Endothelial cell of coronary artery (primary cell): Measurements from ENCODE around the gene GPA33. TPM values are rescaled to one million over a fixed set of nuclear protein-coding genes. Genes with fewer than 3 reads are reported as not detected.

ENCODE experiments used
- total RNA-seq: library from RNA; depleted of rRNA; stranded (reverse); fragments of >200 nt; gene quantifications from 2 replicates; pipeline ENCODE4 v1.2.3, GENCODE V29; 2014

The GPA33 gene
- total RNA-seq = not detected in 2 replicates

GRCh38 chr1:167090314-167090942 lies at the start of gene GPA33:
TSS of gene GPA33 (minus strand) at chr1:167090377. CDS start at chr1:167090287, 90 bp downstream.

DNA sequence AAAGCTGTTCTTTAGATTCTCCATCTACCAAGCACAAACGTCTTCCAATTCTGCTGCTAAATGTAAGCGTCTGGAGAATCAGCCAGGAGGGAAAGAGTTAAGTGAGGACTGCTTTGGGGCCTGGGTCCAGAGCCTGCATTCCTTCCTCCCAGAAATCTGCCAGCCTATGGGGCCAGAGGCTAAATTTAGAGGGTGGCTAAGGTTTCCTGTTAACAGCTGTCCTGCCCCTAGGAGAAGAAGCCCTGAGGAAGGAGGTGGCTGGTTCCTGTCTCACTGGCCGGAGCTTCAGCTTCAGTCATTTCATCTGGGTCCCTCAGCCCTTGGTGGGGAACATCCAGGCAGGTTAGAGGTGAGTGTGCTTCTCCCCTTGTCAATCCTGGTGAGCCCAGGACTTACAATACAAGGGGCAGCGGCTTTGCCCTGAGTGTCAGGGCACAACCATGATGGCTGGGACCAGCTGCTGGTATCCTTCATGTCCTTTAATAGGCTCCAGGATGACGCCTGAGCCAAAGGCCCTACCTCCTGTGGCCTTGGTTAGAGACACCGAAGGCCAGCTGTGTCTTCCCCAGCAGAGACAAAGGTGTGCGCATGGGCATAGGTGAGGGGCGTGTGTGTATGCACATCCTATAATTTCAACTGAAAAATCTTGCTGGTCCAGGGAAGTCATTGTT lies 3.8 kb upstream of the GPA33 start, which contains the start of gene STYXL2:
Gene STYXL2 (plus strand): TSS at position 230 of the 671 bp plus-strand sequence. CDS start 775 bp downstream, outside the sequence.

Other genes with a start within 250 kb of the GPA33 start
- 8.7 and 8.8 TPM in 2 replicates for gene TADA1, start 214.1 kb downstream of the GPA33 start, total RNA-seq
- not detected in 2 replicates for gene ILDR2, start 114.8 kb downstream of the GPA33 start, total RNA-seq
- not detected in 2 replicates for gene MAEL, start 101.1 kb downstream of the GPA33 start, total RNA-seq
- gene STYXL2, start 3.7 kb upstream of the GPA33 start, total RNA-seq = not detected in 2 replicates
- 3.7 and 5.5 TPM in 2 replicates for gene POU2F1, start 130.5 kb upstream of the GPA33 start, total RNA-seq